ENCODE measurements around the gene ID1.
"Not testable (repeated sequence)": the region's sequence is repeated elsewhere in the genome, so short reads cannot be mapped to it uniquely, and the experiment has no call there.

The ID1 gene

DNA sequence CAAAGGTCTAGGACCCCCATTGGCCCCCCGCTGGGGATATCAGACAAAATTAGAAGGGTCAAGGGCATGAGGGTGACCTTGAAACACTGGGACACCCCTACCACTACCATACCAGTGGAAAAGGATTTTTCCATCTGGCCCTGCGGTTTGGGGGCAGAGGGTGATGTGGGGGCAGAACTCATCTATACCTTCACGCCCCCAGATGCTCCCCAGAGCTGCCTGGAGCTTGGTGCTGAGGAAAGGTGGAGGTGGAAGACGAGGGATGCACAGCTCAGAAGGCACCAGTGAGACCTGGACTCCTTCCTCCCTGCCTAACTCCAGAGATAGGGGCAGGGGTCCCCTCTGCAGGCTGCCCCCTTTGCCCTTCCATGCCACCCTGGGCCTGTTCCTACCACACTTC, 33.7 kb downstream of the ID1 start:
- DNase-seq = no peak

- DNase-seq = no peak
Observed at GRCh38 chr20:31640259-31640658, 35.2 kb downstream of the ID1 start.

- no peak for DNase-seq
Observed at GRCh38 chr20:31641391-31641790, 36.3 kb downstream of the ID1 start.

DNA sequence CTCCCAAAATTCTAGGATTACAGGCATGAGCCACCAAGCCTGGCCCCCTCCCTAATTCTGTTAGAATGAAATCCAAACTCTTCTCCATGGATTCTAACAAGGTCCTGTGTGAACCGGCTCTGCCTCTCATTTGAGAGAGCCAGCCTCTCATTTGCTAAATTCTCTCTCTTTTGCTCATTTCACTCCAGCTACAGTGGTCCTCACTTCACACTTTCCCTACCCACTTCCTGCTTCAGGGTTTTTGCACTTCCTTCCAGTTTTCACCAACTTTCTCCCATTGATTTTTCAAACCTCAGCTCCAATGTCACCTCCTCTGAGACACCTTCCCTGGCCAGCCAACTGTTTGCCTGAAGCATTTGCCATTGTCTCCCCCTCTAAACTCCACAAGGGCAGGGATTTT, 37.7 kb downstream of the ID1 start:
- no peak for DNase-seq

GRCh38 chr20:31643522-31643921, 38.4 kb downstream of the ID1 start:
- DNase-seq = no peak

DNA sequence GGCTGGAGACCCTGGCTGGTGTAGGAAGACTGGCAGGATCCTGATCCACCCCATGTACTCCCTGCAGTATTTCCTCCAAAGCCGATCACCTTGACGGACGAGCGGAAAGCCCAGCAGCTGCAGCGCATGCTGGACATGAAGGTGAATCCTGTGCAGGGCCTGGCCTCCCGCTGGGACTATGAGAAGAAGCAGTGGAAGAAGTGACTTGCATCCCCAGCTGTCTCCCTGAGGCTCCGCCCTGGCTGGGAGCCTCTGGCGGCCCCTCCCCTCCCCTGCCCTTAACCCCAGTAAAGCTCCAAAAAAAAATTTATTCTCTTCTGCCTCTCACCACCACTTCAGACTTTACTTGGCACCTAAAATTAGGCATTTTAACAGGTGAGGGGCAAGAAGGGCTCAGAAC, 39.6 kb downstream of the ID1 start:
- no peak for DNase-seq

DNA sequence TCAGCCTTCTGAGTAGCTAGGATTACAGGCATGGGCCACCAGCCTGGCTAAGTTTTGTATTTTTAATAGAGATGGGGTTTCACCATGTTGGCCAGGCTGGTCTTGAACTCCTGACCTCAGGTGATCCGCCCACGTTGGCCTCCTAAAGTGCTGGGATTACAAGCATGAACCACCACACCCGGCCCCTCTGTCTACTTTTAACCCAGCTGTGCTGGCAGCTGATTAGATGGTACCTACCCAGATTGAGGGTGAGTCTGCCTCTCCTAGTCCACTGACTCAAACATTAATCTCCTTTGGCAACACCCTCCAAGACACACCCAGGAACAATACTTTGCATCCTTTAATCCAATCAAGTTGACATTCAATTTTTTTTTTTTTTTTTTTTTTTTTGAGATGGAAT, 43.0 kb downstream of the ID1 start:
- DNase-seq = not testable (repeated sequence)

GRCh38 chr20:31652917-31653396, 47.9 kb downstream of the ID1 start:
- no peak for DNase-seq

DNA sequence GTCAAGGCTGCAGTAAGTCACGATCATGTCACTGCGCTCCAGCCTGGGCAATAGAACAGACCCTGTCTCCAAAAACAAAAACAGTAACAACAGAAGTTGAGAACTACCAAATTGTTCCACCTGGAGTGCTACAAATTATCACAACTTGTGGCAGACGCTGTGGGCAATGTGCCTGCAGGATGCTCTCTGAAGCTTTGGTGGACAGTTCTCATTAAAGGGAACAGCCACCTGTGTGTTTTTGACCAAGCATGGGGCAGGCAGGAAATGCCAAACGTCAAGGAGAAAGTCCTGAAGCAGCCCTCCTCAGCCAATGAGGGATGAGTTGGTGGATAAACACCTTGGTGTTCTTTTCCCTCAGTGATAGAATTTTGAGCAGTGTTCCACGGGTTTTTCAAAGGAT, 48.5 kb downstream of the ID1 start:
- no peak for DNase-seq

- no peak for DNase-seq
Observed at GRCh38 chr20:31654534-31654933, 49.4 kb downstream of the ID1 start.
